OCI-LY3 (cell line): ENCODE data around the gene NCLN.

ENCODE experiments used
- CTCF ChIP-seq: fragments of 200-600, 300-600 bp; sonication (generic); IDR thresholded peaks from 2 replicates; pipeline ENCODE4 v1.5.1; 2014; ENCODE audit warnings: antibody characterized with exemption, low read length, low read depth
- EZH2phosphoT487 ChIP-seq: fragments of 200-600 bp; shearing (Covaris generic); IDR thresholded peaks from 2 replicates; pipeline ENCODE4 v1.6.1; 2018; ENCODE audit warnings: antibody characterized with exemption, mixed run types, low read depth

GRCh38 chr19:3243819-3244700 lies 58.3 kb downstream of the NCLN start:
- TF ChIP-seq CTCF (no peak), EZH2phosphoT487 (no peak)
